Smooth muscle cell of the coronary artery (primary cell): ENCODE data around the gene PTPN12. TPM values are rescaled to one million over a fixed set of nuclear protein-coding genes. Genes with fewer than 3 reads are reported as not detected.

Source experiments
- total RNA-seq: library from RNA; depleted of rRNA; stranded (reverse); fragments of >200 nt; gene quantifications from 2 replicates; pipeline ENCODE4 v1.2.3, GENCODE V29; 2014; ENCODE audit warnings: low replicate concordance

Gene PTPN12
- total RNA-seq = 16.5 and 20.1 TPM in 2 replicates

GRCh38 chr7:77537136-77537777, at the start of gene PTPN12:
PTPN12 (plus strand) TSS chr7:77537295; CDS start chr7:77537547, 252 bp downstream.

Other genes with a start within 250 kb of the PTPN12 start
- 1.4 and 3.2 TPM in 2 replicates for gene GSAP, start 120.9 kb upstream of the PTPN12 start, total RNA-seq
- 14.5 and 14.7 TPM in 2 replicates for gene RSBN1L, start 159.2 kb downstream of the PTPN12 start, total RNA-seq